GM19025 (cell line): Measurements from ENCODE around the gene LMF1.
"Not testable (repeated sequence)": the region's sequence is repeated elsewhere in the genome, so short reads cannot be mapped to it uniquely, and the experiment has no call there.

Source experiments
- ATAC-seq: cut with Tn5 transposase; IDR thresholded peaks from one replicate; pipeline ENCODE4 v1.9.1; 2021; ENCODE audit warnings: mild to moderate bottlenecking, low read depth, moderate library complexity; ENCODE audit not compliant: unreplicated experiment

LMF1 gene

GRCh38 chr16:886802-887731, 83.7 kb downstream of the LMF1 start:
- ATAC-seq: no peak

- no peak for ATAC-seq
Measured at GRCh38 chr16:886084-886543, 84.7 kb downstream of the LMF1 start.

- no peak for ATAC-seq
Measured at GRCh38 chr16:885391-885790, 85.4 kb downstream of the LMF1 start.

- ATAC-seq: no peak
Measured at GRCh38 chr16:884232-884631, 86.6 kb downstream of the LMF1 start.

GRCh38 chr16:883781-884180, 87.0 kb downstream of the LMF1 start:
- ATAC-seq: no peak

GRCh38 chr16:883340-883739, 87.4 kb downstream of the LMF1 start:
- no peak for ATAC-seq

GRCh38 chr16:882671-883070, 88.1 kb downstream of the LMF1 start:
- ATAC-seq: not testable (repeated sequence)

GRCh38 chr16:882256-882655, 88.5 kb downstream of the LMF1 start:
- no peak for ATAC-seq

GRCh38 chr16:881219-882097, 89.3 kb downstream of the LMF1 start:
- ATAC-seq: no peak

GRCh38 chr16:880471-881171, 90.2 kb downstream of the LMF1 start:
- no peak for ATAC-seq

- ATAC-seq: no peak
Measured at GRCh38 chr16:879986-880385, 90.8 kb downstream of the LMF1 start.

GRCh38 chr16:879461-879861, 91.3 kb downstream of the LMF1 start:
- no peak for ATAC-seq

GRCh38 chr16:878886-879285, 91.9 kb downstream of the LMF1 start:
- no peak for ATAC-seq

GRCh38 chr16:878072-878784, 92.6 kb downstream of the LMF1 start:
- no peak for ATAC-seq

GRCh38 chr16:877242-878071, 93.3 kb downstream of the LMF1 start:
- no peak for ATAC-seq

- ATAC-seq: no peak
Measured at GRCh38 chr16:876523-877241, 94.1 kb downstream of the LMF1 start.

- ATAC-seq: no peak
Measured at GRCh38 chr16:876041-876335, 94.8 kb downstream of the LMF1 start.

- no peak for ATAC-seq
Measured at GRCh38 chr16:875182-876040, 95.4 kb downstream of the LMF1 start.
